Fibroblast of skin of left quadriceps (primary cell): ENCODE measurements around the gene CPNE7.

Experiments
- DNase-seq, 2 experiments: peaks; one replicate each; pipeline ENCODE4 v3.0.0-alpha.2; 2013; ENCODE audit warnings: low read depth in 2 of 2

The CPNE7 gene

DNA sequence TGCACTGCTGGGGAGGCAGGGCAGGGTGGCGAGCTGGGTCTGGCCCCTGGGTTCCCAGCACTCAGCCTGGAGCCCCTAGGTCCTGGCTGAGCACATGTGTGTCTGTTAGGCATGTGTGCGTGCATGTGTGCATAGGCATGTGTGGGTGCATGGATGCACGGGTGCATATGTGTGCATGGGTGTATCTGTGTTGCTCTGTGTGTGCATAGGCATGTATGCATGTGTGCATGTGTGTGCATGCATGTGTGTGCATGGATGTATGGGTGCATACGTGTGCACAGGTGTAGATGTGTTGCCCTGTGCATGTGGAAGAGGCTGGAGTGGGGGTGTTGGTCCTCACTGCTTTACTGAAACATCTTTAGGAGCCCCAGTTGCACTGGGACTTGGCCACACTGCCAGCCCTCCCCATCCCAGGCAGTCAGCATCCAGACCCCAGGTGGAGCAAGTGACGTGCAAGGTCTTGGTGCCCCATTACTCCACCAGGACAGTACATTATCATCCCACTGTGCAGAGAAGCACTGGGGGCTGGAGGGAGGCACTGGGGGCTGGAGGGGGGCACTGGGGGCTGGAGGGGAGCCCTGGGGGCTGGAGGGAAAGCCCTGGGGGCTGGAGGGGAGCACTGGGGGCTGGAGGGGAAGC, 27.5 kb downstream of the CPNE7 start:
- no peak for DNase-seq

- no peak for DNase-seq
Observed at GRCh38 chr16:89604764-89605163, 29.2 kb downstream of the CPNE7 start.

DNA sequence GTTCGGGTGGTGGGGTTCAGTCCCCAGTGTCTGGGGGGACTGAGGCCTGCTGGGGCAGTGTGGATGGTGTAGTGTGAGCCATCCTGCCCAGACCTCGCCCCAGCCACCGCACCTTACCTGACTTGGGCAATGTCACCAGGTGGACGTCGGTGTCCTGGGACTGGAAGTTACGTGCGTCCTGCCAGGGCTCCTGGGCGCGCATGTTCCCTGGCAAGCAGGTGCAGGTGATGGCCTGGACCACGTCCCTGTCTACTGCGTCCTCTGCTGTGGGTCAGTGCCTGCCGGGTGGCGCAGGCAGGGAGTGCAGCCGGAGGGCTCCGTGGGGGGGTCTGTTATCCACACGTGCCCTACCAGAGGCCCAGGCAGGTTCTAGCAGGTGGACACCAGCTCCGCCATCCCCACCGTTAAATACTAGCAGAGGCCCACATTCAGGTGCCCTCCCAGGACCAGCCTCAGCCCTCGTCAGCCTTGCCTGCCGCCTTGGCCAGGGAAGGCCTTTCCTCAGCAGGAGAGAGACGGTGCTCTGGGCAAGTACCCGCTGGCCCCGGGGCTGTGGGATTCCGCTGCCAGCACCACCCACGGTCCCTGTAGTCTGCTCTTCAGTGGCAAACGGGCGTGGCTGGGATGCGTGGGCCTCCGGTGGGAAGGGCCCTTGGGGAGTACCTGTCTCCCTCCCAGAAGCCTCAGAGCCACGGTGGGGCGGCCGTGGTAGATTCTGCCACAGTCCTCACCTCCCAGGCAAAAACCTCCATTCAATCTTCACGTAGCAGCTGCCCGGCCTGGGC, 29.8 kb downstream of the CPNE7 start:
- DNase-seq: no peak

DNA sequence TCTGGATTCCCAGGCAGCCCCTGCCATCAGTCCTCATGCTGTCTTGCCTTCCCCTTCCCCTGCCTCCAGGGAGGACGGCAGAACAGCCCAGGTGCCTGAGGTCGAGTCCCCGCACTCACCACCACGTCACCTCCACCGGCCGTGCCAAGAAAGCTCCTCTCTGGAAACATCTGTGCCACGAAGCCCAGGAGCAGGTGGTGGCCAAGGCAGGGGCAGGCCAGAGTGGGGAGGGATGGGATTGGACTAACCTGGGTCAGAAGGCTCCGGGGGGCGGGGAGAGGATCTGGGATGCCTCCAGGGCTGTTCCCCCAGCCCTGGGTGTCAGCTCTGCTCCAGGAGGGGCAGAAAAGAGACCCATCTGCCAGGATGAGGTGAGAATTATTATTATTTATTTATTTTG, 30.4 kb downstream of the CPNE7 start:
- DNase-seq: no peak

- DNase-seq: no peak
Observed at GRCh38 chr16:89607453-89607852, 31.9 kb downstream of the CPNE7 start.

- no peak for DNase-seq
Observed at GRCh38 chr16:89607937-89608740, 32.6 kb downstream of the CPNE7 start.

DNA sequence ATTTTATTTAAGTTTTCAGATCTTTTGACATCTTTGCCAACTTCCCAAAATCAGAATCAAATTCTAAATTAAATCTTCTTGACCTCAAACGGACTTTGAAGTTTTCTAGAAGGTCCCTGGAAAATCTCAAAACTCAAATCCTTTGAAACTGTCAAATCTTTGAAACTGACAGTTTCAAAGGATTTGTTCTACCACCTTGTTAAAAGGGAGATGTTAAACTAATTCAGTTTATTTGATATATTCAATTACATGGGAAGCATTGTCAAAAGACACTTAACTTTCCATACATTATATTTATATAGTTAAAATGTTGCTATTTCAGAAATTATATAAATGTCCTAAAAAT, 34.5 kb downstream of the CPNE7 start:
- DNase-seq: no peak

- no peak for DNase-seq
Observed at GRCh38 chr16:89612415-89613166, 37.0 kb downstream of the CPNE7 start.

DNA sequence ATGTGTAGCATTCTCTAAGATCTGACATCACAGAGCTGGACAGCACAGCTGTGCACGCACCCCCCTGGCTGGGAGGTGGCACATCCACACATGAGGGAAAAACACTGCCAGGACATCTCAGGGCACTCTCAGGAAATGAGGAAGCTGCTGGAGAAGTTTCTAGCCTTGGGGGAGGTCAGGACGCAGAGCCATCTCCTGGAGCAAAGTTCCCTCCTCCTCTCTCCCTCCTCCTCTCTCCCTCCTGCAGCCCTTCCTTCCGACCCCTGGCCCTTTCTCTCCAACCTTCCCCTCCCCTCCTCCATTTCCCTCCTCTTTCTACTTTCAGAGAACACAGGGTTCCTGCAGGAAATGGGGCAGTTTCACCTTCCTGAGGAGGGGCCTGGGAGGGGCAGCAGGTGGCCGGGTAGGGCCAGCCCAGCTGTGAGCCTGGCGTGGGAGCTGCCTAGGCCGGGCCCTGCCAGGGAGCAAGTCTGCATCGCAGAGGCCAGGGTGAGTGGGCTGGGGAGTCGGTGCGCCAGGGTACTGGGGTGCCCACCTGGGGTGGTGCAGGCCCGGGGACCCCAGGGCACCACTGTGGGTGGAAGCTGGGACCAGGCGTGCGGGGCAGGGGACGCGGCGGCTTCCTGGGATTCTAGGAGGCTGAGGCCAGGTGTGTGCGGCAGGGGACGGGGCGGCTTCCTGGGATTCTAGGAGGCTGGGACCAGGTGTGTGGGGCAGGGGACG, 37.8 kb downstream of the CPNE7 start, which contains the start of gene DPEP1:
Gene DPEP1, plus strand, starts transcription at position 412 of the 723 bp plus-strand sequence. CDS start 16,769 bp downstream, outside the sequence.
- no peak for DNase-seq

- DNase-seq: no peak
Observed at GRCh38 chr16:89613954-89614459, 38.4 kb downstream of the CPNE7 start.

GRCh38 chr16:89615176-89615575, 39.6 kb downstream of the CPNE7 start:
- DNase-seq: no peak

GRCh38 chr16:89615596-89616090, 40.1 kb downstream of the CPNE7 start:
- no peak for DNase-seq

DNA sequence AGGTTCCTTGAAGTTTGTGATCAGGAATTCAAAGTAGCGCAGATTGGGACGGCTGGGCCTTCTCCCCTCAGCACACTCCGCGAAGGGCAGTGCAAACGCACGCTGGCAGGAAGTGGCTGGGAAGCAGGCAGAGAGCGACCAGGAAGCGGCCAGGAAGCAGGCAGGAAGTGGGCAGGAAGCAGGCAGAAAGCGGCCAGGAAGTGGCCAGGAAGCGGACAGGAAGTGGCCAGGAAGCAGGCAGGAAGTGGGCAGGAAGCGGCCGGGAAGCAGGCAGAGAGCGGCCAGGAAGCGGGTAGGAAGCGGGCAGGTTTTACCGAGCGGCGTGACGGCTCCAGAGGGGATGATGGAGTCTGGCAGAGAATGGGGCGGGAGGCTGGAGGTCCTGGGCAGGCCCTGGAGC, 41.1 kb downstream of the CPNE7 start:
- DNase-seq: no peak

- no peak for DNase-seq
Observed at GRCh38 chr16:89617036-89617435, 41.5 kb downstream of the CPNE7 start.

GRCh38 chr16:89618109-89618998, 42.8 kb downstream of the CPNE7 start:
- no peak for DNase-seq

- peak in 1 of 2 experiments; percentile 10 for DNase-seq
Observed at GRCh38 chr16:89619840-89620239, 44.3 kb downstream of the CPNE7 start.

DNA sequence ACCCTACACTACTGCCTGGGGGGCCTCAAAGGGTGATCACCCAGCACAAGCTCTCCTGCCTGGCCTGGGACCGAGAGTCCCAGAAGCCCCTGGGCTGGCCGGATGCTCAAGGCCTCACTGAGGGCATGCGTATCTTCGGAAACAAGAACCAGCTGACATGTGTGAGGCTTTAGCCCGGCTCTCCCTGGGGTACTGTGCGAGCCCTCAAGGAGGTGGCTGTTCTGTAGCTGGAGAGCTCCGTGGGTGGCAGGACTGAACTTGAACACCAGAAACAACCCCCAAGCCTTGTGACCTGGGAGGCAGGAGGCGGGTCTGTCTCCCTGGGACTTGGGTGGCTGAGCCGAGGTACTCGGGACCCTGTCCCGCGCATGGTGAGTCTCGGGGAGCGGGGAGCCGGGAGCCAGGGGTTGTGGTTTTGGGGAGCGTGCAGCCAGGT, 44.9 kb downstream of the CPNE7 start:
- DNase-seq: no peak

DNA sequence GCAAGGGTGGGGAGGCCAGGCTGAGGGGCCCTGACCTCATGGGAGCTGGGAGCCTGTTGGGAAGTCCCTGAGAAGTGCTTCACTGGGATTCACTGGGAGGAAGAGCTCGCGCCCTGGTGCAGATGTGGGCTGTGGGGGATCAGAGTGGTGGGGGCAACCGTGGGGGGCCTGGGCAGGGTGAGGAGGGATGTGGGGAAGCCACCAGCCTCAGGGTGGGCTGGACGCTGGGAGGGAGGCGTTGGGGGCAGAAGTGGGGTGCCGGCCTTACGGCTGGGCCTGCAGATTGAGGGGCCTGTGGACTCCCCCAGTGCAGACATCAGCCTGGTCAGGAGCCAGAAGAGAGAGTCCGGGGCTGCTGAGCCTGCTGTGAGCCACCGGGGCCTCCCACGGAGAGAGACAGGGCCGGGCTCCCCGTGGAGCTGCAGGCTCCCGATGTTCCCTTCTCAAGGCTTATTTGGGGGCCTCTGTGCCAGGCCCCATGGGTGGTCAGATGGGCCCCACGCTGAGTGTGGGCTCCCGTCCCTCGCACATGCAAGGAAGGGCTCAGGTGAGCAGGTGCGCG, 45.7 kb downstream of the CPNE7 start:
- DNase-seq: no peak

DNA sequence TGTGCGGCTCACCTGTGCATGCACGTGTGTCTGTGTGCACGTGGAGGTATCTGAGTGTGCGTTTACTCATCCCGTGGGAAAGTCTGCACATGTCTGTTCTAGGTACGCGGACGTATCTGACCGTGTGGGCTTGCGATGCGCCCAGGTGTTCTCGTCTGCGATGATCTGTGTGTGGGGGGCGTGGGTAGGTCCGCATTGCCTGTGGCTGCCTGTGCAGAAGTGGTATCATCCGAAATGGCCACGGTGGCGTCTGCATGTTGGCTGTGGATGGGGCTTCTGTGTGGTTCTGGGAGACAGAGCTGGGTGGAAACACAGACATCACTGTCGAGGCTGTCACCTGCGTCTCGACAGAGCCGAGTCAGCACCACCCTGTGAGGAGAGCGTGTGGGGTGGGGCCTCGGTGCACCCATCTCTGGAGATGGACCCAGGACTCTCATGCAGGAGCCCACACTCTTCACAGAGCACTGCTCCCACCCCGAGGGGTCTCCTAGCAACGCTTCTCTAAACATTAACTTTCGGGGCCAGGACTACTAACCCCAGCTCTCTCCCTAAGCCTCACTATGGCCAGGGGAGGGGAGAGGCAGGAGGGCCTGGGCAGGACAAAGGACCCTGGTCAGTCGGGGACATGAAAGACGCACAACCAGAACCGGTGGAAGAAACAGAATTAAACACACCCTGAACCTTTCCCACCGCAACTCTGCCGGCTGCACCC, 46.3 kb downstream of the CPNE7 start:
- DNase-seq: no peak
